ENCODE data around the gene SYMPK. TPM values are rescaled to one million over a fixed set of nuclear protein-coding genes. Genes with fewer than 3 reads are reported as not detected.

The SYMPK gene
- total and polyA plus RNA-seq, 2 experiments from 2014 or later: 33.4 to 41.6 TPM

DNA sequence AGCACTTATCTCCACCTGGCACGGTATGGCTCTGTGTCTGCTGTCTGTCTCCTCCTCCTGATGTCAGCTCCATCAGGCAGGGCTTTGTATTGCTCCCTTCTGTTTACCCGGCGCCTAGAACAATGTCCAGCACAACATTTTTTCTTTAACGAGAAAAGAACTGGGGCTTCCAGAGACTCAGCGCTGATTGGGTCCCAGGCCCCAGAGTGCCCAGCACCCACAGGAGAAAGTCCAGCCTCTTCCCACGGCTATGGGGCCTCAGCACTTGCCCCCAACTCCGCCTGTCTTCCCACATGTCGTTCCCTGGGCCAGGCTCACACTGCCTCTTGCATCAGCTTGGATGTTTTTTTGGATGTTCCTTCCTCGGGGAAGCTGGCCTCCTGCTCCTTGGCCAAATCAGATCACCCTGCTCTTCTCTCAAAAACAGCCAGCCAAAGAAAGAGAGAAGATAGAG, 32.6 kb upstream of the SYMPK start:
- no peak overlapping the region for H2AFZ ChIP-seq
- H3K36me3 ChIP-seq (replicated peaks; ENCODE audit: insufficient read depth, low read depth): no peaks in the 10 kb centered on the region
- no peaks in the 10 kb centered on the region for H3K9me3 ChIP-seq (ENCODE audit: low read depth)
- H3K4me3 ChIP-seq: no peak overlapping the region
- peak overlapping the region; percentile 61 for H3K4me2 ChIP-seq
- no peaks in the 10 kb centered on the region for H3K9me2 ChIP-seq (replicated peaks; ENCODE audit: insufficient read depth)
- H3K79me2 ChIP-seq: peaks cover 16% of the 10 kb centered on the region
- H3K4me1 ChIP-seq (ENCODE audit: insufficient read depth): peaks cover 10% of the 10 kb centered on the region
- TF ChIP-seq EZH2phosphoT487 (IDR thresholded peaks at IDR 0.05; ENCODE audit: low read depth, severe bottlenecking, unreplicated experiment): no peak
- TF ChIP-seq, protein P1, sequence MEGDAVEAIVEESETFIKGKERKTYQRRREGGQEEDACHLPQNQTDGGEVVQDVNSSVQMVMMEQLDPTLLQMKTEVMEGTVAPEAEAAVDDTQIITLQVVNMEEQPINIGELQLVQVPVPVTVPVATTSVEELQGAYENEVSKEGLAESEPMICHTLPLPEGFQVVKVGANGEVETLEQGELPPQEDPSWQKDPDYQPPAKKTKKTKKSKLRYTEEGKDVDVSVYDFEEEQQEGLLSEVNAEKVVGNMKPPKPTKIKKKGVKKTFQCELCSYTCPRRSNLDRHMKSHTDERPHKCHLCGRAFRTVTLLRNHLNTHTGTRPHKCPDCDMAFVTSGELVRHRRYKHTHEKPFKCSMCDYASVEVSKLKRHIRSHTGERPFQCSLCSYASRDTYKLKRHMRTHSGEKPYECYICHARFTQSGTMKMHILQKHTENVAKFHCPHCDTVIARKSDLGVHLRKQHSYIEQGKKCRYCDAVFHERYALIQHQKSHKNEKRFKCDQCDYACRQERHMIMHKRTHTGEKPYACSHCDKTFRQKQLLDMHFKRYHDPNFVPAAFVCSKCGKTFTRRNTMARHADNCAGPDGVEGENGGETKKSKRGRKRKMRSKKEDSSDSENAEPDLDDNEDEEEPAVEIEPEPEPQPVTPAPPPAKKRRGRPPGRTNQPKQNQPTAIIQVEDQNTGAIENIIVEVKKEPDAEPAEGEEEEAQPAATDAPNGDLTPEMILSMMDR (IDR thresholded peaks at IDR 0.05; ENCODE audit: poor library complexity): no peak
- H4K20me1 ChIP-seq (ENCODE audit: insufficient read depth, poor library complexity, severe bottlenecking): peaks cover 2% of the 10 kb centered on the region
- no peaks in the 10 kb centered on the region for H3K27me3 ChIP-seq
- 55% methylated on average over 9 of the region's 9 CpGs for WGBS (ENCODE audit: low lambda C conversion rate, missing lambda C conversion rate)
- peak overlapping the region; percentile 84 for H3K27ac ChIP-seq
- peak; percentile 71 for DNase-seq (ENCODE audit: low spot score)

GRCh38 chr19:45890877-45891276, 27.9 kb upstream of the SYMPK start:
- H3K4me3 ChIP-seq: no peak overlapping the region
- H3K9me2 ChIP-seq (replicated peaks; ENCODE audit: insufficient read depth): no peaks in the 10 kb centered on the region
- H3K9me3 ChIP-seq (ENCODE audit: low read depth): no peaks in the 10 kb centered on the region
- no peak for DNase-seq (ENCODE audit: low spot score)
- H3K36me3 ChIP-seq (replicated peaks; ENCODE audit: insufficient read depth, low read depth): no peaks in the 10 kb centered on the region
- H4K20me1 ChIP-seq (ENCODE audit: insufficient read depth, poor library complexity, severe bottlenecking): no peaks in the 10 kb centered on the region
- no peak overlapping the region for H3K4me2 ChIP-seq
- H3K79me2 ChIP-seq: no peaks in the 10 kb centered on the region
- 100% methylated on average over 2 of the region's 17 CpGs for WGBS (ENCODE audit: low lambda C conversion rate, missing lambda C conversion rate)
- peaks cover 4% of the 10 kb centered on the region for H3K4me1 ChIP-seq (ENCODE audit: insufficient read depth)
- no peaks in the 10 kb centered on the region for H3K27me3 ChIP-seq
- no peak overlapping the region for H2AFZ ChIP-seq
- H3K27ac ChIP-seq: no peak overlapping the region
- TF ChIP-seq EZH2phosphoT487 (IDR thresholded peaks at IDR 0.05; ENCODE audit: low read depth, severe bottlenecking, unreplicated experiment) (no peak), EZH2 (IDR thresholded peaks at IDR 0.05; ENCODE audit: borderline replicate concordance) (no peak)
- TF ChIP-seq, protein P1 (IDR thresholded peaks at IDR 0.05; ENCODE audit: poor library complexity): no peak

- peaks cover 8% of the 10 kb centered on the region for H3K4me1 ChIP-seq (ENCODE audit: insufficient read depth)
- H3K9me3 ChIP-seq (ENCODE audit: low read depth): no peaks in the 10 kb centered on the region
- H3K79me2 ChIP-seq: peaks cover 13% of the 10 kb centered on the region
- H3K27ac ChIP-seq: no peak overlapping the region
- no peak for DNase-seq (ENCODE audit: low spot score)
- 85% methylated on average over 6 of the region's 6 CpGs for WGBS (ENCODE audit: low lambda C conversion rate, missing lambda C conversion rate)
- H3K27me3 ChIP-seq: no peaks in the 10 kb centered on the region
- no peak overlapping the region for H2AFZ ChIP-seq
- no peak overlapping the region for H3K4me2 ChIP-seq
- no peaks in the 10 kb centered on the region for H3K9me2 ChIP-seq (replicated peaks; ENCODE audit: insufficient read depth)
- no peak overlapping the region for H3K4me3 ChIP-seq
- H4K20me1 ChIP-seq (ENCODE audit: insufficient read depth, poor library complexity, severe bottlenecking): peaks cover 10% of the 10 kb centered on the region
- no peaks in the 10 kb centered on the region for H3K36me3 ChIP-seq (replicated peaks; ENCODE audit: insufficient read depth, low read depth)
- no peak for TF ChIP-seq EZH2phosphoT487 (IDR thresholded peaks at IDR 0.05; ENCODE audit: low read depth, severe bottlenecking, unreplicated experiment)
Measured at GRCh38 chr19:45889210-45889885, 26.4 kb upstream of the SYMPK start.

DNA sequence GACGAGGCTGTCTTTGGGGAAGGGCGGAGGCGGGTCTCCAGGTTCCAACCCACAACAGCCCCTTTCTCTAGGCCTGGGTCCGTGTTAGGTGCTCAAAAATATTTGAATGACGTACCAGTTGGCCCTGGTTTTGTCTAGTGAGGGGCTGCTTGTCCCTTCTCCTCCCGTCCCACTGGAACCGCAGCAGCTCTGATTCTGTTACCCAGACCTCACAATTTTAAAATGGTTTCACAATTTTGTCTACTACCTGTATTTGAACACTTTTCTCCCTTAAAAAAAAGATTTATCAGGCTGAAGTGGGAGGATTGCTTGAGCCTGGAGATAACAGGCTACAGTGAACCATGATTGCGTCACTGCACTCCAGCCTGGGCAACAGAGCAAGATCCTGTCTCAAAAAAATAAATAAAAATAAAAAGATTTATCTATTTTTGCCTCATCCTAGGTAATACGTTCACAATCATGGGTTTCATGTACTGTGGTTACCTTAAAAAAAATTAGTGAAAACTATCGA, 24.3 kb upstream of the SYMPK start:
- no peak for DNase-seq (ENCODE audit: low spot score)
- Histone ChIP-seq H3K27ac (peak overlapping the region; percentile 95), H3K4me1 (ENCODE audit: insufficient read depth) (peaks cover 17% of the 10 kb centered on the region), H2AFZ (peak overlapping the region; percentile 68), H3K36me3 (replicated peaks; ENCODE audit: insufficient read depth, low read depth) (no peaks in the 10 kb centered on the region), H3K79me2 (peaks cover 22% of the 10 kb centered on the region), H3K27me3 (no peaks in the 10 kb centered on the region), H3K4me3 (peak overlapping the region; percentile 73), H3K9me3 (ENCODE audit: low read depth) (no peaks in the 10 kb centered on the region), H3K4me2 (peak overlapping the region; percentile 82), H3K9me2 (replicated peaks; ENCODE audit: insufficient read depth) (no peaks in the 10 kb centered on the region), H4K20me1 (ENCODE audit: insufficient read depth, poor library complexity, severe bottlenecking) (peaks cover 19% of the 10 kb centered on the region)
- TF ChIP-seq EZH2phosphoT487 (IDR thresholded peaks at IDR 0.05; ENCODE audit: low read depth, severe bottlenecking, unreplicated experiment): no peak
- TF ChIP-seq, protein P1 (IDR thresholded peaks at IDR 0.05; ENCODE audit: poor library complexity): no peak
- no peak for TF ChIP-seq EZH2 (IDR thresholded peaks at IDR 0.05; ENCODE audit: borderline replicate concordance)
- 48% methylated on average over 10 of the region's 10 CpGs for WGBS (ENCODE audit: low lambda C conversion rate, missing lambda C conversion rate)

Data from hepatocyte (in vitro differentiated cells).